HG02759 (cell line): ENCODE data around the gene DRAXIN.

Experiments
- ATAC-seq: cut with Tn5 transposase; IDR thresholded peaks from one replicate; pipeline ENCODE4 v1.9.1; 2021; ENCODE audit warnings: mild to moderate bottlenecking, moderate library complexity; ENCODE audit not compliant: unreplicated experiment

Gene DRAXIN

DNA sequence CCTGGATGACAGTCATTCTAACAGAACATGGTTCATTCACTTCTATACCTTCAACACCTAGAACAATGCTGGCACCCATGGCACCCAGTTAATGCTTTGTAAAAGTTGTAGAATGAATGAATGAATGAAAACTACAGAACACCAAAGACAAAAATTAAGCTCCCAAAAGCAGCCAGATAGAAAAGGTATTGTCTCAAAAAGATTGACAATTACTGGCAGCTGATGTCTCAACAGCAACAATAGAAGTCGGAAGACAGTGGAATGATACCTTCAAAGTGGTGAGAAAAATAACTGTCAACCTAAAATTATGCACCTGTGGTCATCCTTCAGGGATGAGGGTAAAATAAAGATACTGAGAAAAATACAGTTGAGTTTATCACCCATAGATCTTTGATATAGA, 65.5 kb downstream of the DRAXIN start:
- ATAC-seq: no peak

- ATAC-seq: no peak
Measured at GRCh38 chr1:11759791-11760190, 68.3 kb downstream of the DRAXIN start.

- no peak for ATAC-seq
Measured at GRCh38 chr1:11761285-11761684, 69.8 kb downstream of the DRAXIN start.

GRCh38 chr1:11761988-11762406, 70.5 kb downstream of the DRAXIN start, which contains the start of gene C1orf167:
C1orf167 (plus strand) TSS chr1:11762193; CDS start chr1:11764401, 2,208 bp downstream.
- ATAC-seq: no peak

DNA sequence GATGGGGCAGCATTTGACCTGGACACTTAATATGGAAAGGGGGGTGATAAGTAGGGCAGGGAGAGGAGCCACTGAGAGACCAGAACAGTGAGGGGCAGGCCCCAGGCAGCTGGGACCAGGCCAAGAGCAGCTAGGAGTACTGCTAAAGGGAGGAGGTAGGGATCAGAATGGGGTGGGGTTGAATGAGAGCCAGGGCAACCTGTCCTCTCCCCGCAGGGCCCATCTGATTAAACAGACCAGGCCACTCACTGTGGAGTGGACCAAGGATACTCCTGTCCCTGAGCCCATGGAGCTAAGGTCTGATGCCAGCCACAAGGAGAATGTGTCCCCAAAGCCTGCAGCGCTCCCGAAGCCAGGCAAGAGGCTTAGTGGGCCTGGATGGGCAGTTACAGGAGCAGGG, 72.6 kb downstream of the DRAXIN start:
- ATAC-seq: no peak

GRCh38 chr1:11764519-11764918, 73.0 kb downstream of the DRAXIN start:
- ATAC-seq: no peak

GRCh38 chr1:11765661-11766428, 74.3 kb downstream of the DRAXIN start:
- no peak for ATAC-seq

GRCh38 chr1:11766429-11766776, 74.9 kb downstream of the DRAXIN start:
- ATAC-seq: no peak

DNA sequence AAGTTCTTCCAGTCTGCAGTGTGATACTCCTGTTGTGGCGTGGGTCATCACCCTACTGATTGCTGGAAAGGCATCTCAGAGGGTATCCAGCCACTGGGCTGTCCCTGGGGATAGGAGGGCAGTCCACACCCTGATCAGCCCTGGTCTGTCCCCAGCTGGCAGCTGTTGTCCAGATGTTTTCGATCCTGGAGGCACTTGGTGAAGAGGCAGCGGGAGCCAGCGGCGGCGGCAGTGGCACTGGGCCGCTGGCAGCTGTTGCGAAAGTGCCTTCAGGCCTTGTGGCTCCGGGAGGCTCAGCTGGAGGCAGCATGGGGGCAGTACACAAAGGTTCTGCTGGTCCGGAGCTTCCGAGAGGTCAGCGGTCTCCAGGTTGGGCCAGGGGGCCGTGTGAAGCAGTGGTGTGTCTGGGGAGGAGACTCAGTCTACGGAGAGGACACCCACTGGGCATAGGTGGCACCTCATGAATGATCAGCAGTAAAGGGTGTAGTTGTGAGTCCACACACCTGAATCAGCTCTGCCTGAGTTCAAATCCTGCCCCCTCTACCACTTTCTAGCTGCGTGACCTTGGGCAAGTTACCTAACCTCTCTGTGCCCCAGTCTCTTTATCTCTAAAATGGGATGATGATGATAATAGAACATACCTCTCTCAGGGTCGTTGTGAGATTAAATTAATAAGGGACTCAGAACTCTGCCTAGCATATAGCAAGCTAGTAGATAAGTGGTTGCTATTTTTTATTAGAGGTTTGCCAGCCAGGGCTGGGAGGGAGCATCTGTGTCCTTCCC, 76.6 kb downstream of the DRAXIN start:
- no peak for ATAC-seq

- no peak for ATAC-seq
Measured at GRCh38 chr1:11768821-11769220, 77.3 kb downstream of the DRAXIN start.

DNA sequence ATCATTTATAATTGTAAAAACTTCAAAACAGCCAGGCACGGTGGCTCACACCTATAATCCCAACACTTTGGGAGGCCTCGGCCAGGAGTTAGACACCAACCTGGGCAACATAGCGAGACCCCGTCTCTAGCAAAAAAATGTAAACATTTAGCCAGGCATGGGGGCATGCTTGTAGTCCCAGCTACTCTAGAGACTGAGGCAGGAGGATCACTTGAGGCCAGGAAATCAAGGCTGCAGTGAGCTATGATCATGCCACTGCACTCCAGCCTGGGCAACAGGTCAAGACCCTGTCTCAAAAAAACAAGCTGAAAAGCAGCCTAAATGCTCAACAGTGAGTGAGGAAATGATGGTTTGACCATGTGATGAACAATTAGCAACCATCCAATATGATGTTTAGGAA, 77.8 kb downstream of the DRAXIN start:
- ATAC-seq: no peak

GRCh38 chr1:11770011-11770410, 78.5 kb downstream of the DRAXIN start:
- ATAC-seq: no peak

DNA sequence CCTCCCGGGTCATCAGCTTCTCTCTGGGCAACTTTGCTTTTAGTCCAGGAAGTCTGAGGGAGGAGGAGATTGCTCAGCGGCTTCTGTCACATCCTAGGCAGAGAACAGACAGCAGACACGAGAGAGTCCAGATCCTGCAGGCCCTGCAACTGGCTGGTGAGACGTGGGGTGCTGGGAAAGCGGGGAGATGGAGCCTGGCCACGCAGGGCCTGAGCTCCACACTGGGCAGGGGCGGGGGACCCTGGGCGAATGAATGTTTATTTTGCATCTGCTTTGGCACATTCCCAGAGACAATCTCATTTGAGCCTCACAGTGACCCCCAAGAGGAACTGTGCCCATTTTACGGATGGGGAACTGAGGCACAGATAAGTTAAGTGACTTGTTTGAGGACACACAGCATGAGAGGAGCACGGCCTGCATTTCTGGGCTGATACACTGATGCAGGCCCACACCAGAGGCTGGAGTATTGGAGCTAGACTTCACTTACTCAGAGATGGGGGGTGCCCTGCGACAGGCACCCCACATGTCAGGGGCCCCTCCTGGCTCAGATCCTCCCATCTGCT, 80.1 kb downstream of the DRAXIN start:
- ATAC-seq: no peak

- ATAC-seq: no peak
Measured at GRCh38 chr1:11772458-11772857, 80.9 kb downstream of the DRAXIN start.

DNA sequence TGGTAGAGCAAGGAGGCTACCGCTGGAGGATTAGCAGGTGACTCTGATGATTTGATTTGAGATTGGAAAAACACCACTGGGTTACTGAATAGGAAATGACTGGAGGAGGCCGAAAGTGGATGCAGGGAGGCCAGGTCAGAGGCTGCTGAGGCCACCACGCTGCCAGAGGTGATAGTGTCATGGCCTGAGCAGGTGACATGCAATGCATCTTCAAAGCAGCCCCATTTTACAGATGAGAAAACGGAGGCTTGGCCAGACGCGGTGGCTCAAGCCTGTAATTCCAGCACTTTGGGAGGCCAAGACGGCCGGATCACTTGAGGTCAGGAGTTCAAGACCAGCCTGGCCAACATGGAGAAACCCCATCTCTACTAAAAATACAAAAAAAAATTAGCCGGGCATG, 83.2 kb downstream of the DRAXIN start:
- no peak for ATAC-seq
